H9 (cell line): Measurements from ENCODE around the gene YTHDC2. TPM values are rescaled to one million over a fixed set of nuclear protein-coding genes. Genes with fewer than 3 reads are reported as not detected.

ENCODE experiments used
- DNase-seq: peaks from one replicate; pipeline ENCODE4 v3.0.0-alpha.2; 2017
- H2AFZ ChIP-seq: one replicate; pipeline ENCODE4 v1.6.1; 2013; ENCODE audit warnings: mild to moderate bottlenecking, low read length, control low read depth, moderate library complexity
- H2AK5ac ChIP-seq: 2 replicates; pipeline ENCODE4 v1.6.1; 2013; ENCODE audit warnings: low read length, control low read depth, mixed read lengths; ENCODE audit not compliant: insufficient read length
- H2BK120ac ChIP-seq: one replicate; pipeline ENCODE4 v1.6.1; 2013; ENCODE audit warnings: low read depth, mild to moderate bottlenecking, low read length, control low read depth, inconsistent platforms; ENCODE audit not compliant: poor library complexity, severe bottlenecking
- H2BK12ac ChIP-seq: 2 replicates; pipeline ENCODE4 v1.6.1; 2013; ENCODE audit warnings: low read length, control low read depth, mixed read lengths, low read depth; ENCODE audit not compliant: insufficient read length
- H2BK15ac ChIP-seq: 2 replicates; pipeline ENCODE4 v1.6.1; 2013; ENCODE audit warnings: low read depth, low read length, control low read depth
- H2BK20ac ChIP-seq: one replicate; pipeline ENCODE4 v1.6.1; 2013; ENCODE audit warnings: low read depth, mild to moderate bottlenecking, low read length, control low read depth, inconsistent platforms; ENCODE audit not compliant: poor library complexity, severe bottlenecking
- H2BK5ac ChIP-seq: 2 replicates; pipeline ENCODE4 v1.6.1; 2013; ENCODE audit warnings: low read length, control low read depth, mixed read lengths; ENCODE audit not compliant: insufficient read length
- H3K14ac ChIP-seq: 2 replicates; pipeline ENCODE4 v1.6.1; 2013; ENCODE audit warnings: low read length, control low read depth; ENCODE audit not compliant: insufficient read depth
- H3K18ac ChIP-seq: 2 replicates; pipeline ENCODE4 v1.6.1; 2013; ENCODE audit warnings: low read depth, mild to moderate bottlenecking, mixed read lengths, low read length, control low read depth; ENCODE audit not compliant: insufficient read length
- H3K23ac ChIP-seq: 2 replicates; pipeline ENCODE4 v1.6.1; 2013; ENCODE audit warnings: low read length, control low read depth, mixed read lengths, low read depth; ENCODE audit not compliant: insufficient read length
- H3K23me2 ChIP-seq: 2 replicates; pipeline ENCODE4 v1.6.1; 2013; ENCODE audit warnings: low read depth, mild to moderate bottlenecking, mixed read lengths, low read length, control low read depth; ENCODE audit not compliant: insufficient read length, poor library complexity, severe bottlenecking
- H3K27ac ChIP-seq: 2 replicates; pipeline ENCODE4 v1.5.1; 2013; ENCODE audit warnings: low read length, control low read depth, mixed read lengths, low read depth; ENCODE audit not compliant: insufficient read length
- H3K27me3 ChIP-seq: 2 replicates; pipeline ENCODE4 v1.6.1; 2013; ENCODE audit warnings: low read length, control low read depth, inconsistent platforms; ENCODE audit not compliant: insufficient read depth
- H3K4ac ChIP-seq: 2 replicates; pipeline ENCODE4 v1.6.1; 2013; ENCODE audit warnings: low read depth, mild to moderate bottlenecking, control low read depth, inconsistent platforms, low read length, moderate library complexity
- H3K4me1 ChIP-seq: 2 replicates; pipeline ENCODE4 v1.6.1; 2013; ENCODE audit warnings: low read length, control low read depth, inconsistent platforms; ENCODE audit not compliant: insufficient read depth
- H3K4me2 ChIP-seq: 2 replicates; pipeline ENCODE4 v1.6.1; 2013; ENCODE audit warnings: low read length, control low read depth, mixed read lengths; ENCODE audit not compliant: insufficient read length, insufficient read depth
- H3K56ac ChIP-seq: 2 replicates; pipeline ENCODE4 v1.6.1; 2013; ENCODE audit warnings: low read depth, mild to moderate bottlenecking, mixed read lengths, low read length, control low read depth; ENCODE audit not compliant: insufficient read length
- H3K79me1 ChIP-seq: 2 replicates; pipeline ENCODE4 v1.6.1; 2013; ENCODE audit warnings: low read depth, mild to moderate bottlenecking, moderate library complexity, low read length, control low read depth, inconsistent platforms; ENCODE audit not compliant: insufficient read depth, poor library complexity, severe bottlenecking
- H3K79me2 ChIP-seq: 2 replicates; pipeline ENCODE4 v1.6.1; 2013; ENCODE audit warnings: low read length, control low read depth, inconsistent platforms; ENCODE audit not compliant: insufficient read depth
- H3K9ac ChIP-seq: 2 replicates; pipeline ENCODE4 v1.6.1; 2013; ENCODE audit warnings: low read length, control low read depth, mixed read lengths; ENCODE audit not compliant: insufficient read length; ENCODE audit errors: extremely low read depth
- H3K9me3 ChIP-seq: one replicate; pipeline ENCODE4 v1.6.1; 2013; ENCODE audit warnings: low read depth, low read length, inconsistent platforms; ENCODE audit not compliant: control insufficient read depth
- H3T11ph ChIP-seq: one replicate; pipeline ENCODE4 v1.6.1; 2013; ENCODE audit warnings: mild to moderate bottlenecking, low read length, control low read depth, inconsistent platforms
- H4K20me1 ChIP-seq: one replicate; pipeline ENCODE4 v1.6.1; 2013; ENCODE audit not compliant: control insufficient read depth, insufficient read length, insufficient read depth
- H4K5ac ChIP-seq: 2 replicates; pipeline ENCODE4 v1.6.1; 2013; ENCODE audit warnings: low read depth, mild to moderate bottlenecking, mixed read lengths, low read length, control low read depth; ENCODE audit not compliant: insufficient read length
- H4K8ac ChIP-seq: replicated peaks from 2 replicates; pipeline ENCODE4 v1.6.1; 2013; ENCODE audit warnings: low read length, control low read depth, mixed read lengths, low read depth; ENCODE audit not compliant: insufficient read length
- H4K91ac ChIP-seq: 2 replicates; pipeline ENCODE4 v1.6.1; 2013; ENCODE audit warnings: low read depth, mild to moderate bottlenecking, moderate library complexity, mixed read lengths, low read length, control low read depth; ENCODE audit not compliant: insufficient read length
- H3K27ac Mint-ChIP-seq, 3 experiments: 2 replicates in 2 of 3; 3 replicates in 1 of 3; pipeline ENCODE4 v1.8.0; 2020 to 2021; ENCODE audit warnings: mixed read lengths in 3 of 3, mild to moderate bottlenecking in 1 of 3, moderate library complexity in 1 of 3
- H3K27me3 Mint-ChIP-seq: 2 replicates; pipeline ENCODE4 v1.8.0; 2021; ENCODE audit warnings: low read depth, mild to moderate bottlenecking, moderate library complexity, mixed read lengths
- H3K36me3 Mint-ChIP-seq, 3 experiments: 2 replicates in 2 of 3; 3 replicates in 1 of 3; pipeline ENCODE4 v1.8.0; 2020 to 2021; ENCODE audit warnings: low read depth in 3 of 3, mixed read lengths in 3 of 3; ENCODE audit not compliant: insufficient read depth in 1 of 3
- H3K4me1 Mint-ChIP-seq, 2 experiments: 2 replicates each; pipeline ENCODE4 v1.8.0; 2020; ENCODE audit warnings: mixed read lengths in 2 of 2
- H3K4me3 Mint-ChIP-seq, 2 experiments: 2 replicates in 1 of 2; 3 replicates in 1 of 2; pipeline ENCODE4 v1.8.0; 2020 to 2021; ENCODE audit warnings: mild to moderate bottlenecking in 2 of 2, mixed read lengths in 2 of 2, moderate library complexity in 1 of 2
- H3K9me3 Mint-ChIP-seq, 2 experiments: 2 replicates in 1 of 2; 3 replicates in 1 of 2; pipeline ENCODE4 v1.8.0; 2020; ENCODE audit warnings: mild to moderate bottlenecking in 2 of 2, mixed read lengths in 2 of 2, moderate library complexity in 1 of 2
- CTCF ChIP-seq: fragments of 200-600 bp; sonication (generic); conservative IDR thresholded peaks from 3 replicates; pipeline ENCODE4 v1.8.0; 2021; ENCODE audit warnings: antibody characterized with exemption, mild to moderate bottlenecking
- WGBS: extraction: QIAGEN DNeasy Blood & Tissue Kit; methylation state at CpG from one replicate; pipeline ENCODE4 v1.1.7; 2013; ENCODE audit warnings: missing lambda C conversion rate, low lambda C conversion rate, mixed read lengths; ENCODE audit not compliant: insufficient read length; ENCODE audit errors: extremely low coverage; 5-methylcytosine and 5-hydroxymethylcytosine counted together
- total RNA-seq: library from RNA; stranded (reverse); gene quantifications from 2 replicates; pipeline ENCODE4 v1.2.1, GENCODE V29; 2021

YTHDC2 gene
- total RNA-seq, 1 experiment from 2014 or later: 22.5 TPM

- Histone ChIP-seq H2AK5ac (no peak overlapping the region), H3K4me2 (peak overlapping the region; percentile 89), H3K14ac (peak overlapping the region; percentile 18; the same call in 1 of the 2 replicates), H3K4ac (no peak overlapping the region), H3K27me3 (no peaks in the 10 kb centered on the region), H2BK15ac (no peak overlapping the region), H3K23me2 (peaks cover 5% of the 10 kb centered on the region), H4K5ac (no peak overlapping the region), H3K4me1 (no peaks in the 10 kb centered on the region), H2BK20ac (no peak overlapping the region), H2BK120ac (no peak overlapping the region), H4K8ac (no peak overlapping the region), H3K56ac (no peak overlapping the region), H3K9me3 (no peaks in the 10 kb centered on the region), H2AFZ (no peak overlapping the region), H4K91ac (no peak overlapping the region), H3K27ac (no peak overlapping the region), H3K18ac (no peak overlapping the region), H2BK12ac (no peak overlapping the region), H3K79me1 (no peaks in the 10 kb centered on the region), H3T11ph (no peak overlapping the region), H3K9ac (peak overlapping the region; percentile 47), H2BK5ac (no peak overlapping the region), H3K23ac (no peak overlapping the region), H3K79me2 (no peaks in the 10 kb centered on the region), H4K20me1 (no peaks in the 10 kb centered on the region)
- Mint-ChIP-seq H3K36me3 (peaks cover 7 to 33% (median 18%) of the 10 kb centered on the region in 3 experiments; a peak in 6 of 7 replicates), H3K4me3 (peak overlapping the region; percentile 87 to 90), H3K27ac (peak overlapping the region in 2 of 3 experiments; percentile 79 to 94; a peak in 1 of 7 replicates), H3K27me3 (peaks cover 7% of the 10 kb centered on the region), H3K9me3 (no peaks in the 10 kb centered on the region), H3K4me1 (peaks cover 14 to 18% of the 10 kb centered on the region in 2 experiments)
- no CpG with 5 or more reads among the region's 9 CpGs for WGBS
- no peak for DNase-seq
- TF ChIP-seq CTCF: no peak
Observed at GRCh38 chr5:113514289-113514635, 768 bp downstream of the YTHDC2 start.
